T1000 (cell line): ENCODE results near the gene TEDC2.

ENCODE experiments used
- DNase-seq: peaks from one replicate; lab custom pipeline; 2025; ENCODE audit warnings: mixed read lengths; lab: John Stamatoyannopoulos, UW

The TEDC2 gene

GRCh38 chr16:2513405-2514332, 53.8 kb downstream of the TEDC2 start, which contains the start of gene ATP6V0C:
ATP6V0C (plus strand) TSS chr16:2513952; CDS start chr16:2514104, 152 bp downstream.
- peak; percentile 85 for DNase-seq
